GM12873 (cell line): Measurements from ENCODE around the gene ENDOV.

Source experiments
- TF ChIP-seq, protein P1 (sequence below): IDR thresholded peaks from 2 replicates; pipeline ENCODE4 v1.5.1; 2012; ENCODE audit warnings: low read depth, mild to moderate bottlenecking, moderate library complexity, low read length, control low read depth; ENCODE audit not compliant: insufficient read depth; ENCODE audit errors: missing control alignments

Gene ENDOV

DNA sequence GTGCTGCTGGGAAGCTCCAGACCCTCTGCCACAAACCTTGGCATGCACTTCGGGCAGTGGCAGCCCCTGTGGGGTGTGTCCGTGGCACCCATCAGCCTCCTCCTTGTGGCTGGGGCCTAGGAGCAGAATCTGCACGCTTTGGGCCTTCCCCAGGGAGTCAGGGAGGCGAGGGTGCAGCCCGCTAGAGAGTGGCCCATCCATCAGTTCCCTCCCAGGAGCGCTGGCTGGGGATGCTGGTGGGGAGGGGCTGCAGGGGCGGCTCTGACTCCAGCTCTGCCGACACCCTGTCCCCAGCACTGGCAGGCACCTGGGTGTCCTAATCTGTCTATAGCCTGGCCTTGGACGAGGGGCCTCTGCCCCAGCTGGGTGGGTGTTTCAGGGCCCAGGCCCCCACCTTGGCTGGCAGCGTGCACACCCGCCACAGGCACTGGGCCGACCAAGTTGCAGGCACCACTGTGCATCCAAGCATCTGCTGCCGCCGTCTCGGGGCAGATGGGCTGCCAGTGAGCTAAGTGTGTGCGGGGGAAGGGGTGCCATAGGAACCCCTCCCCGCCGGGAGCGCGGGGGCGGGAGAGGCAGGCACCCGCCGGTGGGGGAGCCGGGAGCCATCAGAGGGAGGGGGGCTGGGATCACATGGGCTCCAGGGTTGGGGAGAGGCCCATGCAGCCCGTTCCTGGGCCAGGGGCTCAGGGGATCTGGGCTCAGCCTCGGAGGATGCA, 30.2 kb downstream of the ENDOV start:
- TF ChIP-seq, protein P1, sequence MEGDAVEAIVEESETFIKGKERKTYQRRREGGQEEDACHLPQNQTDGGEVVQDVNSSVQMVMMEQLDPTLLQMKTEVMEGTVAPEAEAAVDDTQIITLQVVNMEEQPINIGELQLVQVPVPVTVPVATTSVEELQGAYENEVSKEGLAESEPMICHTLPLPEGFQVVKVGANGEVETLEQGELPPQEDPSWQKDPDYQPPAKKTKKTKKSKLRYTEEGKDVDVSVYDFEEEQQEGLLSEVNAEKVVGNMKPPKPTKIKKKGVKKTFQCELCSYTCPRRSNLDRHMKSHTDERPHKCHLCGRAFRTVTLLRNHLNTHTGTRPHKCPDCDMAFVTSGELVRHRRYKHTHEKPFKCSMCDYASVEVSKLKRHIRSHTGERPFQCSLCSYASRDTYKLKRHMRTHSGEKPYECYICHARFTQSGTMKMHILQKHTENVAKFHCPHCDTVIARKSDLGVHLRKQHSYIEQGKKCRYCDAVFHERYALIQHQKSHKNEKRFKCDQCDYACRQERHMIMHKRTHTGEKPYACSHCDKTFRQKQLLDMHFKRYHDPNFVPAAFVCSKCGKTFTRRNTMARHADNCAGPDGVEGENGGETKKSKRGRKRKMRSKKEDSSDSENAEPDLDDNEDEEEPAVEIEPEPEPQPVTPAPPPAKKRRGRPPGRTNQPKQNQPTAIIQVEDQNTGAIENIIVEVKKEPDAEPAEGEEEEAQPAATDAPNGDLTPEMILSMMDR = no peak

DNA sequence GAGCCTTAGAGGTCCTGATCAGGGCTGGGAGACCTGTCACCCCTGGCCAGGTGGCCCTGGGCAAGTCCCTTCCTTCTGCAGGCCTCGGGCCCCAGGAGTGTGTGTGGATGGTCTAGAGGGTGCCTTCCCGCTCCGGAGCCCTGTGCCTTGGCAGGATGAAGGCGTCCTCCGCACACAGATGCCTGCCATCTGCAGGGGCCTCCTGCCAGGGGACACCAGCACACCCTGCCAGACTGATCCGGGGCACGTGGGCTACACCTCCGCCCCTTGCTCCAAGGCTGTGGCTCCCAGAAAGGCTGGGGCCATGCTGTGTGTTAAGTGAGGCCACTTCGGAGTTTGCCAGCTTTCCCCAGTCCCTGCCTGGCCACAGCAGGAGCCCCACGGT, 30.8 kb downstream of the ENDOV start:
- TF ChIP-seq, protein P1 = no peak

DNA sequence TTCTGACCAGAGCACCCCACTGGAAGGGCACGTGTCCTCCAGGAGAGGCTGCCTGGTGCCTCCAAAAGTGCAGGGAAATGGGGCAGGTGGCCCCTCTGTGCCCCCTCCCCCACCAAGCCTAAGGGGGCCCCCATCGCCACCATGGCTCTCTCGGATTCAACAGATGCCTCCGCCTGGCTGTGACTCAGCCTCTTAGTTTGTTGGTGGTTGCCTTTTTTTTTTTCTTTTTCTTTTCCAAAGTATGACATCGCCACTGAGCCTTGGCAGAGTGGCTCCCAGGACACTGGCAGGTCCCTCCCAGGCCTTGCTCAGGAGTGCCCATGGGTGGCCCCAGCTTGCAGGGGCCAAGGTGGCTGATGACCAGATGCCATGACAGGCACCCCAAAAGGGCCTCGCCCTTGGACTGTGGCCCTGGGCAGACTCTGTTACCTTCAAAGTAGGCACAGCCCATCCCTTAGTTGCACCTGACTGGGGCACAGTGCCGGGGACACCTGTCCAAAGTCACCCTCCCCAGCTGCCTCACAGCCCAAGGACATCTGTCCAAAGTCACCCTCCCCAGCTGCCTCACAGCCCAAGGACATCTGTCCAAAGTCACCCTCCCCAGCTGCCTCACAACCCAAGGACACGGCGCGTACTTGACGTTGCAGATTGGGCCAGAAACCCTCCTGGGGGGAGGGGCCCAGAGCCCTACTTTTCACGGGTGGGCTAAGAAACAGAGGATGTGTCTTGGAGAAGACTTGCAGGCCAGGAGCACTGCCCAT, 31.9 kb downstream of the ENDOV start:
- TF ChIP-seq, protein P1 = no peak

DNA sequence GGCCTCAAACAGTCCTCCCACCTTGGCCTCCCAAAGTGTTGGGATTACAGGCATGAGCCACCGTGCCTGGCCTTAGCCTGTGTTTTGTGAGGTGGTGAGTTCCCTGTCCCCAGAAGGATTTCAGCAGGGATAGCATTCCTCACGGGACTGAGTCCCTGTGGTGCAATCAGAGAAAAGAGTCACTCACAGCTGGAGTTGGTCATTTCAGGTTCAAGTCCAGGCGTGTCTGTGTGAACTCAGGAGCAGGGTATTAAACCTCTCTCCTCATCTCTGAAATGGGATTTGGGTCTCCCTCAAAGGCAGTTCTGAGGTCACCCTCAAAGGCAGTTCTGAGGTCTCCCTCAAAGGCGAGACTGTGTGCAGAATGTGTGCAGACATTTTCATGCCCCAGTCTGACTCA, 32.8 kb downstream of the ENDOV start:
- TF ChIP-seq, protein P1 = no peak

DNA sequence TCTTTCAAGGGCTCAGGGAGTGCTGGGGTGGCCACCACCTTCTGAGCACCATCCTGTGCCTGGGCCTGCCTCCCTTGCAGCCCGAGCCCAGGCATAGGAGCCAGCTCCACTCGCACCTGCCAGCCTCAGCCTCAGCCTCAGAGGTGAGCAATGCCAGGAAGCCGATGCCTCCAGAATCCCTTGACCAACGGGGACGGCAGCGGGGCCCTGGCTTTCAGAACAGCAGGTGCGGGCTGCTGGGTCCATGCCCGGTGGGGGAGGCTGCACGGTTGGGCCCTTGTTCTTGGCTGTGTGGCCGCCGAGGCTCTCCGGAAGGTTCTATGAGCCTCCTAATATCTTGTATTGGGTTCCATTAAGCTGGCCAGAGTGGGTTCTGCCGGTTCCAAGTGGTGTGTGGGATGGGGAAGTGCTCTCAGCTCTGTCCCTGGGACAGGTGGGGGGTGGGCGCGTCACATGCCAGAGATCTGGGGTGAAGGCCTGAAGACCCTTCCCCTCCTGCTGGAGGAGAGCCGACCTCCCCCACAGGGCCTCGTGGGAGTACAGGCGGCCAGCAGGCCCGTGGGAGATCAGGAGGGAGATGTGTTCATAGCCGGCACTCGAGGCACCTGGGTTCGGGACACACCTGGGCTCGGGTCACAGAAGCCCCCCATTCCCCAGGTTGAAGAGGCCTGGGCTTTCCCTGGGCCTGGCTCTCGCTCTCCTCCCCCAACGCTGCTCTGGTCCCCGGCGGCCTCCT, 34.4 kb downstream of the ENDOV start:
- TF ChIP-seq, protein P1 = no peak

DNA sequence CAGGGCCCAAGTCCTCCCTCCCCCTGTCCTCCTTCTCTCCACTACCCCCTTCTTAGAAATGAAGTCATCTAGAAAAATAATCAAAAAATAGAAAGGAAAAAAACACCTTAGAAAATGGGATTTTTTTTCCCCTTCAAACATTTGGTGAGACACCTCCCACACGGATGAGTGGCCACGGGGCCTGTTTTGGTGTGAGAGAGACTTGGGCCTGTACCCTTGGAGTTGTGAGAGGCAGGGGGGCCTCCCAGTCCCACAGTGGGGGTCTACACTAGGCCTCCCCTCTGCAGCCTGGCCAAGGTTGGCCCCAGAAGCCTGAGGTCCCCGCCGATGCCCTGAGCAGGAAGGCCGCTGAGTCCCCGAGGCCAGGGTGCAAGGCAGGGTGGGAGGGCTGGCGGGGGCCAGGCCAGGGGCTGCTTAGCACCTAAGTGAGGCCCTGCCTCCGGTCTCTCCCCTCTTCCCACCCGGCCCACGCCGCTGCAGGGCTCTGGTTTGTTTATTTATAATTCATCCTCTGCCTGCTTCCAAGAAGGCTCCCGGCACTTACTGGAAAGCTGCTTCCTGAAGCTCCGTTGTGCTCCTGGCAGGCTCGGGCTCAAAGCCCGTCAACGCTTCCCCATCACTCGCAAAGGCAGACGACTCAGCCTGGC, 35.1 kb downstream of the ENDOV start:
- TF ChIP-seq, protein P1 = no peak
